Ishikawa (cell line): ENCODE results near the gene PACSIN3.

Experiments
- CEBPB ChIP-seq: IDR thresholded peaks from 2 replicates; pipeline ENCODE4 v1.6.1; 2012
- FOXM1 ChIP-seq: IDR thresholded peaks from 2 replicates; pipeline ENCODE4 v1.6.1; 2012; ENCODE audit warnings: low read depth, borderline replicate concordance
- MAX ChIP-seq: IDR thresholded peaks from 2 replicates; pipeline ENCODE4 v1.6.1; 2012
- NFIC ChIP-seq: IDR thresholded peaks from 2 replicates; pipeline ENCODE4 v1.6.1; 2012
- RAD21 ChIP-seq: IDR thresholded peaks from 2 replicates; pipeline ENCODE4 v1.6.1; 2012; ENCODE audit warnings: low read depth
- TAF1 ChIP-seq: IDR thresholded peaks from 2 replicates; pipeline ENCODE4 v1.6.1; 2012; ENCODE audit warnings: low read depth, mild to moderate bottlenecking

- TF ChIP-seq TAF1 (no peak), FOXM1 (no peak), MAX (no peak), NFIC (no peak), RAD21 (no peak), CEBPB (no peak)
These were observed 39.5 kb upstream of the PACSIN3 start for GRCh38 chr11:47225552-47226400.
